22Rv1 (cell line): ENCODE results near the gene SCN8A.

Experiments
- ZFX ChIP-seq: fragments of 450-650 bp; IDR thresholded peaks from 2 replicates; pipeline ENCODE4 v1.6.1; 2017; ENCODE audit warnings: antibody characterized with exemption, borderline replicate concordance
- TF ChIP-seq, protein P1 (sequence below): fragments of 450-650 bp; IDR thresholded peaks from 2 replicates; pipeline ENCODE4 v1.5.1; 2017; ENCODE audit warnings: mild to moderate bottlenecking

DNA sequence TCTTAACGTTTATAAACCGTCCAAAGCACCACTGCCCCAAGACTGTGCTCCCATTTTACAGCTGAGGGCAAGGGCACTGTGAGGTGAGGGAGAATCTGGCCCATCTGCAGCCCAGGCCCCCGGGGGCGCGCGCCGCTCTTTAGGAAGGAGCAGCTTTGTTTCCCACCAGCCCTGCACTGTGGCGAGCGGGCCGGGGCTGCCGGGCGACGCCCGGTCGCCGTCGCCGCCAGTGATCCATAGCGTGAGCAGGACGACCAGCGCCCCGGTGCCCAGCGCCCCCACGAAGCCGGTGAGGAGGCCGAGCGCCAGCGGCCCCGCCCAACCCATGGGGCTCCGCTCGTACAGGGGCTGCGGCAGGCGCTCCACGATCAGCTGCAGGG lies 222.9 kb downstream of the SCN8A start:
- TF ChIP-seq, protein P1, sequence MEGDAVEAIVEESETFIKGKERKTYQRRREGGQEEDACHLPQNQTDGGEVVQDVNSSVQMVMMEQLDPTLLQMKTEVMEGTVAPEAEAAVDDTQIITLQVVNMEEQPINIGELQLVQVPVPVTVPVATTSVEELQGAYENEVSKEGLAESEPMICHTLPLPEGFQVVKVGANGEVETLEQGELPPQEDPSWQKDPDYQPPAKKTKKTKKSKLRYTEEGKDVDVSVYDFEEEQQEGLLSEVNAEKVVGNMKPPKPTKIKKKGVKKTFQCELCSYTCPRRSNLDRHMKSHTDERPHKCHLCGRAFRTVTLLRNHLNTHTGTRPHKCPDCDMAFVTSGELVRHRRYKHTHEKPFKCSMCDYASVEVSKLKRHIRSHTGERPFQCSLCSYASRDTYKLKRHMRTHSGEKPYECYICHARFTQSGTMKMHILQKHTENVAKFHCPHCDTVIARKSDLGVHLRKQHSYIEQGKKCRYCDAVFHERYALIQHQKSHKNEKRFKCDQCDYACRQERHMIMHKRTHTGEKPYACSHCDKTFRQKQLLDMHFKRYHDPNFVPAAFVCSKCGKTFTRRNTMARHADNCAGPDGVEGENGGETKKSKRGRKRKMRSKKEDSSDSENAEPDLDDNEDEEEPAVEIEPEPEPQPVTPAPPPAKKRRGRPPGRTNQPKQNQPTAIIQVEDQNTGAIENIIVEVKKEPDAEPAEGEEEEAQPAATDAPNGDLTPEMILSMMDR, result no peak
- TF ChIP-seq ZFX, result no peak
